ENCODE data around the gene RRP15.

RRP15 gene

DNA sequence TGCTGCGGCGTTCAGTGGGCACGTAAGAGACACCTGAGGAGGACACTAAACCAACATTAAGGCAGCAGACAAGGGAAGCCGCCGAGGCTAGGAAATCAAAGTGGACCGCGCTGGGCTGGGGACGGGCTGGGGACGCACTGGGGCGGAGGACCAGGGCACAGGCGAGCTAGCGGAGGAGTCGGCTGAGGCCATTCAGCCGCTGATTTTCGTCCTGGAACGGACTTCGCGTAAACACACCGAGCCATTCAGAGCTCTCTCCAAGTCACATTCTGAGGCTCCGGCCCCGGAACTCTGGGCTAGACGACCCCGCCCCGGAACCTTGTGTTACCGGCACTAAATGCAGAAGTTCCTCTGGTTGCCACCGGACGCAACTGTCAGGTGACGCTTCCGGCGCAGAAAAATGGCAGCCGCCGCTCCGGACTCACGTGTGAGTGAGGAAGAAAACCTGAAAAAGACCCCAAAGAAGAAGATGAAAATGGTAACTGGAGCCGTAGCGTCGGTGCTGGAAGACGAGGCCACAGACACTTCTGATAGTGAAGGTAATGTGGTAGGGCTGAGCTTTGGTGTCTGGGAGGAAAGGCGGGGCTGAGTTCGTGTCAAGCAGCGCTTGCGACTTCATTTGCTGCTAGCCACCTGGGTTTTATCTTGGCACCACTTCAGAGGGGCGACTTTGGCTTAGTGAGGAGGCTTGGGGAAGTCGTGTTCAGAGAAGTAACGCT is at the start of gene RRP15:
Gene RRP15 (plus strand): TSS at position 377 of the 719 bp plus-strand sequence. CDS start 24 bp downstream, at position 401.
- peak; percentile 90 for DNase-seq (ENCODE audit: low spot score)

GRCh38 chr1:218242171-218242570 is 42.9 kb upstream of the RRP15 start:
- DNase-seq (ENCODE audit: low spot score) = no peak

DNA sequence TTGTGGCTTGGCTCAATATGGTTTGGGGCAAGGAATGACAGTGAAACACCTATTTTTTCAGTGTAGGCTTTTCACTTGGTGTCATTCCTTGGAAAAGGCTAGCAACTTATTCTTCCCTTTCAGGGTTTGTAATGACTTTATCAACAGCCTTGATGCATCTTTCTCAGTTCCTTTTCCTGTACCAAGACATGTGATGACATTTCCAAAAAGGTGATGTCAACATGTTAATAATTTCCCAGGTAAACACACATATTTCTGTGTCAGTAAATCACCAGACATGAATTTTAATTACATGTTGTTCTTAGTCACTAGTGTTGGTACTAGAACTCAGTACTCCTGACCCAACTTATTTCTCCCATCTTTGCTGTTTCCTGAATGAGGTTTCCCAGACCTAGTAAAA is 37.8 kb upstream of the RRP15 start:
- DNase-seq (ENCODE audit: low spot score) = no peak

GRCh38 chr1:218249338-218250140 is 35.6 kb upstream of the RRP15 start:
- DNase-seq (ENCODE audit: low spot score) = no peak

GRCh38 chr1:218250492-218250891 is 34.6 kb upstream of the RRP15 start:
- no peak for DNase-seq (ENCODE audit: low spot score)

DNA sequence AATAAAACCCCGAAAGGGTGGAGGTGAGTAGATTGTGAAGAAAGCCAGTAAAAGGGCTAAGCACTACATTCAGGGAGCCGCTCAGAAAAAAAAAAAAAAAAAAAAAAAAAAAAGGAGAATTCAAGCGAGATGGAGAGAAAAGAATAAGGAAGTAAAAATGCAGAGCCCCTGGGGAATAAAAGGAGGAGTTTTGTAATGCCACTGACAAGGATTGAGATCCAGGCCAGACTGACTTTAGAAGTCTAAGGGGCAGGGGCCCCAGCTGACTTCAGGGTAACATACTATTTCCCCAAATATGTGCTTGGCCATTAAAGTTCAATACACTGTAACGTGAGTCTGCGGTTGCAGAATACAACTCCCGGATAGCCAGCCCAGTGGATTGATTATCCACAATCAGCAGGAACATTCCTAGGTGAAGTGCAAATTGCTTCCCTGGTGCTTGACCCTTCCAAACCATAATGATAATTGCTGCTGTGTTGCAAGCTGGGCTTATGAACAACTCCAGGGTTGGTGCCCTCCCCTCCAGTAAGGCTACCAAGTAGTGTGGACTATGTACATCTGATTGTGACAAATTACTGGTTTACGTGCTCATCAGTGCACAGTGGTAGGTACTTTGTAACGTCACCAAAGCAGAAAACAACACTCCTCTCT is 30.7 kb upstream of the RRP15 start:
- no peak for DNase-seq (ENCODE audit: low spot score)

- DNase-seq (ENCODE audit: low spot score) = no peak
Measured at GRCh38 chr1:218255090-218255489, 30.0 kb upstream of the RRP15 start.

DNA sequence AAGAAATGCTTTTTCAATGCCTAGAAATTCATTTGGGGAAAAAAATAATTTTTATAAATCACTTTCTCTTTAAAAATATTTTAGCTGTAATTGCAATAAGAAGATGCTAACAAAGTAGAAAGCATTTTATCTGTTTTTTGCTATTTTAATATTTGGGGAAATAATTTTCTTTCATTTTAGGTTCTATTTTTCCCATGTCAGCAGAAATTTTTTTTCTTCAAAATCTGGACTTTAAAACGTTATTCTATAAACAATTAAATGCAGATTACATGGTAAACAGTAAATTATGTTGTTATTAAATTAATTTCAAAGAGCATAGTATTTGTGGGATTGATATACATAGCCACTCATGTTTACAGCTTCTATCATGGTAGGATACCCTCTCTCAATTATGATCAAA is 27.7 kb upstream of the RRP15 start:
- no peak for DNase-seq (ENCODE audit: low spot score)

DNA sequence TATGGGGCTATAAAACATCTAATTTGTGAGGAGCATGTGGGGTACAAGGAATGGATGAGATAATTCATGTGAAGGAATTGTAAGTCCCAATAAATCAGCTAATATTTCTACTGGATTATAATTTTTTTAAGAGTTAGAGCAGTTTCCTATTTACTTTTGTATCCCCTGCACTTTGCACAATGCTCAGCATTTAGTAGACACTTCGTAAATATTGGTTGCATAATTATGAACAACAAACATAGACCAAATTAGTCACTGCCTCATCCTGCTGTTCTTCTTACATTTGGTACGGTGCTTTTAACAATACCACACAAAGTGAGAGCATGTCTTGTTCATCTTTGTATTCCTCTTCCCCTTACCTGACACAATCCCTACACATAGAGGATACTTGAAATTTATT is 27.1 kb upstream of the RRP15 start:
- no peak for DNase-seq (ENCODE audit: low spot score)

- DNase-seq (ENCODE audit: low spot score) = no peak
Measured at GRCh38 chr1:218259339-218259738, 25.8 kb upstream of the RRP15 start.

- peak; percentile 12 for DNase-seq (ENCODE audit: low spot score)
Measured at GRCh38 chr1:218259800-218260199, 25.3 kb upstream of the RRP15 start.

- DNase-seq (ENCODE audit: low spot score) = no peak
Measured at GRCh38 chr1:218262259-218262658, 22.8 kb upstream of the RRP15 start.

DNA sequence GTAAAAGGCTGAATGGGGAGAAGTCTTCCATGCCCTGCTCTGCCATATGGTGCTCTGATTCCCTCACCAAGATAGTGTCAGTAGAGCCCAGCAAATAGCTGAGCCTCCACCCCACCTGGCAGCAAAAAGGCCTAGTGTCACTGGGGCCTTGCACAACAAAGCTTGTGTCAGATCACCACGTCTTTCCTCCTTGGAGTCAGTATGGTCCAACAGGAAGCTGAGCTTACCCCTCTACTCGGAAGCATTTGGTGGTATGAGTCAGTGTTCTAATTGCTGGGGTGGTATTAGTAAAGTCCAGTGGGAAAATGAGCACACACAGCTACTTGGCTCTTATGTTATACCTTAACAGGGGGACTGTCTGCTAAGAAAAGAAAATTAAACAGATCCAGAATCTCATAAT is 18.7 kb upstream of the RRP15 start:
- DNase-seq (ENCODE audit: low spot score) = no peak

GRCh38 chr1:218272366-218272765 is 12.7 kb upstream of the RRP15 start:
- no peak for DNase-seq (ENCODE audit: low spot score)

DNA sequence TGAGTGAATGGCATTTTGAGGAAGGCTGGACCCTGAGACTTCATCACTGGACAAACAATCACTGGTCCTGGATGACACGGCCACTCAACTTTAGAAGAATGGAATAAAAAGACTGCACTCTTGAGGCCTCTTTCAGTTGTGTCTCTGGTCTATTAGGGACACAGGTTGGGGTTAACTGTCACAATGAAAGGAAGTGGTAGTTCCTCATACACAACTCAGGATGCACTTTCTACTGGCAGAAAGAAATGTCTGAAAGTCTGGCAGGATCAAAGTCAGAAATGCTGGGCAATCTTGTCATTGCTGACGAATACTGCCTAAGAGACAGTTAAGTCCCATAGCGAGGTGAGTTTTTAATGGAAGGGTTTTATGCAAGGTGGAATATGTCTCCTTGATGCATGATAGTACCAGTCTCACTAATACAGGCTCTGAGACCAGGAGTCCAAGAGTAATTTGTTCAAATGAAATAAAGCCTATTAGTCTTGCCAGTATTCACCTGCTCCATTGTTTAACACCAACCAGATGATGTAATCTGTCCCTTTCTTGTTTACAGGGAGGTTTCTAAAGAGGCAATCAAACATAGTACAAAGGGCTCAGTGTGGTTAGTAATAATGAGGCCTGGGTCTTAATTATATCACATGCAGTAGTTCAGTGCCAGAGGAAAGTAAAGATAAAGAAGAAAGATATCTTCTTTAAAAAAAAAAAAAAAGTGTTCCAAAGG is 11.2 kb upstream of the RRP15 start:
- no peak for DNase-seq (ENCODE audit: low spot score)

GRCh38 chr1:218274511-218274910 is 10.6 kb upstream of the RRP15 start:
- no peak for DNase-seq (ENCODE audit: low spot score)

DNA sequence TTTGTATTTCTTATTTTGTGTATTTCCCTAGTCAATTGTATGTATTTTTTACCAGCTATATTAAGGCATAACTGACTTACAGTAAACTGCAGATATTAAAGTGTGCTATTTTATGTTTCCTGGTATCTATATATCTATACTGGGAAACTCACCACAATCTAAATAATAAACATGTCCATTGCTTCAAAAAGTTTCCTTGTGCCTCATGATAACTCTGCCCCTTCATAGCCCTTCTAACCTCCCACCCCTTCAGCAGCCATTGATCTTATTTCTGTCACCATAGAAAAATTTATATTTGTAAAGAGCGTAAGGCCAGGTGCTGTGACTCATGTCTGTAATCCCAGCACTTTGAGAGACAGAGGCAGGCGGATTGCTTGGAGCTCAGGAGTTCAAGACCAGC is 9.3 kb upstream of the RRP15 start:
- no peak for DNase-seq (ENCODE audit: low spot score)

DNA sequence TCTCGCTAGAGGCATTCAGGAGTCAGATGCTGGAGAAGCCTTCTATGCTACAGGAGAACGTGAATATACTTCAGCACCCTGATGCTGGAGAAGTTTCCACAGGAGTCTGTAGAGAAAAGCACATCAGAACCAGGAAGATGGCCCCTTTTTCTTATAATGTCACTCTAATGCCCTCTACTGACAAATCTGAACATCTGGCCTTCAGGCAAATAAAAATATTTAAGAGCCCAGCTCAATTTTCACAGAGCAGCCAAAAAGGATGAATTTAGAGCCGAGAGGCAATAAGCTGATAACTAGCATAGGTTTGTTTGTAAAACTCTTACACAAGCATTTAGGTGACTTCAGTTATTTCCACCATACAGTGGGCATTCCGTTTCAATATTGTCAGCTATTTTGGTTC is 3.8 kb upstream of the RRP15 start:
- DNase-seq (ENCODE audit: low spot score) = no peak

DNA sequence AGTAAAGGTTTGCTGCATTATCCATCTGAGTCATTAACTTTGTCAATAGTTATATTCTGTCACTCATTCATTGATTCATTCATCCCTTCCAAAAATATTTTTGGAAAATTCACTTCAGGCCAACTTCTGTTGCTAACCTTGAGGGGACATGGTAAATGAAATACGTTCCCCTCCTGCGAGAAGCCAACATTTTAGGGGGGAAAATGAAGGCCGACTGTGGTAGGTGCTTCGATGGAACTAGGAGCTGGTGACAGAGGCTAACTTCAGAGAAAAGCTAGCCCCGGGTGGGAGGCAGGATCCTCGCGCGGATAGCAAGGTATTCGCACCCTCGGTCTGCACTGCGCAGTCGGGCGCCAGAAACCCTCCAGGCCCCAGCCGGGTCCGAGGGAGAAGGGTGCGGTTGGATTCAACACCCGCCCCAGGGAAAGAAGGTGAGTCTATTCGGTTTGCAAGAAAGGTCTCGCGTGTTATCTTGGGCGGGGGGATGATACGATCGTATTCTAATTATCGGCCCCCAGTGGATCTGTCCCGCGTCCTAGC is 646 bp upstream of the RRP15 start:
- no peak for DNase-seq (ENCODE audit: low spot score)

DNA sequence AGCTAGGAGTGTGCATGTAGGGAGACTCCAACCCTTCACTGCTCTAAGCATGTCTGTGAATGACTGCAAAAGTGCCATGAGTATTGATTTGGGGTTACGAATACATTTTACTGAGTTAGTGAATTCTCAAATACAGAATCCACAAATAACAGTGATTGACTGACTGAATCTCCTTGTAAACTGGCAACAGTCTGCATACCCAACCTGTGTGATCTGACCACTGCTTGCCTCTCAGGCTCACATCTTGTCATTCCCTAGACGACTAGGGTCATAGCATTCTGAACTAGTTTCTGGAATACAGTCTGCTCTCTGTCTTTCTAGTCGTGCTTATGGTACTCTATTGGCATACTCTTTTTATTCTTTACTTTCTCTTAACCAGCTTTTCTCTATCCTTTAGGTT is 7.4 kb downstream of the RRP15 start:
- no peak for DNase-seq (ENCODE audit: low spot score)

GRCh38 chr1:218294546-218294945 is 9.5 kb downstream of the RRP15 start:
- no peak for DNase-seq (ENCODE audit: low spot score)

DNA sequence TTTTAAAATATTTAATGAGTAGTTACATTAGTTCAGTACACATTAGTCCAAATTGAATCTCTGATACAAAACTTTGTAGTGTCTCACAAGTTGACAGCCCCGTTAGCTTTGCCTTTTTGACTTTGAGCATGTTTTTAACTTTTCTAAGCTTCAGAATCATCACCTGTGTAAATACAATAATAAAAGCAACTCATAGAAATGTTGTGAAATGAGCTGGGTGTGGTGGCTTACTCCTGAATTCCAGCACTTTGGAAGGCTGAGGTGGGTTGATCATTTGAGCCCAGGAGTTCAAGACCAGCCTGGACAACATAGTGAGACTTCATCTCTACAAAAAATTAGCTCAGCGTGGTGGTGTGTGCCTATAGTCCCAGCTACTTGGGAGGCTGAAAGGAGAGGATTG is 11.1 kb downstream of the RRP15 start:
- DNase-seq (ENCODE audit: low spot score) = no peak
